Hindlimb muscle (tissue), 1 donor: ENCODE measurements around the gene EXOC7. TPM values are rescaled to one million over a fixed set of nuclear protein-coding genes. Genes with fewer than 3 reads are reported as not detected.
"Not testable (repeated sequence)": the region's sequence is repeated elsewhere in the genome, so short reads cannot be mapped to it uniquely, and the experiment has no call there.

Experiments used
- DNase-seq: peaks from one replicate; pipeline ENCODE4 v3.0.0-alpha.2; 2013
- polyA plus RNA-seq: library from polyadenylated mRNA; unstranded; fragments of 120-200 nt; gene quantifications from one replicate; pipeline ENCODE4 v1.2.1, GENCODE V29; 2013; ENCODE audit not compliant: insufficient read length

The EXOC7 gene
- polyA plus RNA-seq, 1 donor, result 84.2 TPM

GRCh38 chr17:76075364-76076145 is 28.0 kb downstream of the EXOC7 start:
- no peak for DNase-seq

DNA sequence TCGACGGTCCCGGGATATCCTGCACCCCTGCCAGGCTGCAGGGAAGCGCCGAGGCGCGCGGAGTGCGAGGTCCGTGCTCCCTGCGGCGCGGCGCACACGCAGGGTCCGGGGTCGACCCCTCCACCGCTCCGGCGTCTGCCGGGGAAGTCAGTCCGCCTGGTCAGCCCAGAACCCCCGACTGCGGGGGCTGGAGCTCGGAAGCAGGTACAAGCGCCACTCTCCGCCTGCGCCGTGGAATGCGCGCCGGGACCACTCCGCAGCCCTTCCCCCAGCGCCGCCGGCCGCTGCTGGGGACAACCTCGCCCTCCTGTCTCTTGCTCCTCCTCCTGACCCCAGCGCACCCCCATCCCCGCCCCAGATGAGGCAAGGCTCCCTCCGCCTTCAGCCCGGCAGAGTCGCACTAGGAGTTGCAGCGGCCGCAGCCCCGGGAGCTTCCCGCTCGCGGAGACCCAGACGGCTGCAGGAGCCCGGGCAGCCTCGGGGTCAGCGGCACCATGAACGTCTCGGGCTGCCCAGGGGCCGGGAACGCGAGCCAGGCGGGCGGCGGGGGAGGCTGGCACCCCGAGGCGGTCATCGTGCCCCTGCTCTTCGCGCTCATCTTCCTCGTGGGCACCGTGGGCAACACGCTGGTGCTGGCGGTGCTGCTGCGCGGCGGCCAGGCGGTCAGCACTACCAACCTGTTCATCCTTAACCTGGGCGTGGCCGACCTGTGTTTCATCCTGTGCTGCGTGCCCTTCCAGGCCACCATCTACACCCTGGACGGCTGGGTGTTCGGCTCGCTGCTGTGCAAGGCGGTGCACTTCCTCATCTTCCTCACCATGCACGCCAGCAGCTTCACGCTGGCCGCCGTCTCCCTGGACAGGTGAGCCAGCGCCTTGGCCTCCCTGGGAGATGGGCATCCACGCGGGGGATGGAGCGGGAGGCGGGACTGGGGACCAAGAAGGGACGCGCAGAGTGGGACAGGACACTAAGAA is 28.9 kb downstream of the EXOC7 start, which contains the start of gene GALR2:
GALR2 (plus strand) TSS at position 392 of the 974 bp plus-strand sequence; CDS start at position 495, 103 bp downstream.
- no peak for DNase-seq

DNA sequence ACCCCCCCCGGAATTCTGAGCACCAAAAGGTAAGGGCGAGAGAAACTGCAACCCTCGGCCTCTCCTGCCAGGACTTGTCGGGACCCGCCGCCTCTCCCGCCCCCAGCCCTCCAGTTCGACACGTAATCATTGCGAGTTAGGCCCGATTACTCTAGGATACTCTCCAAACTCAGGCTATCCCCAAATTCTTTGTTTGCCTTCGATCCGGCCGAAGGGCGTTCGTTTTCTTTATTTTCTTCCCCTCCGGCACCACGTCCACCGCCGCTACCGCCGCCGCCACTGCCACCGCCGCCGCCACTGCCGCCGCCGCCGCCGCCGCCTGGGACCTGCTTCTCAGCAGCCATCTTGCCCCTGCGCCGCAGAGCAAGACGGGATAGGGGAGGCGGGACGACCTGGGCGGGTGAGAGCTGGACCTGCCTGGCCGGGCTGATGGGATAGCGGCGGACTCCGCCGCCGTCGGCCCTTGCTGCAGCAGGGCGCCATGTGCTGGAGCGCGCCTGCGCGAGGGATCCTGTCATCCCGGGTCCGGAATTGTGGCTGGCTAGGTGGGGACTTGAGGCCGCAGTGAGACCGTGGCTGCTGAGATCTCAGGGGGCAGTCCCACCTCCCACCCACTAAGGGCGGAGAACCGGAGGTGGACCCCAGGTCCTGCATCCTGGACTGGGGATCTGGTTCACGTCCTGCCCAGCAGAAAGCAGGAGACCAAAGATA is 31.3 kb downstream of the EXOC7 start, which contains the start of gene SRP68:
SRP68 (minus strand) TSS at position 370 of the 711 bp plus-strand sequence; CDS start at position 344, 26 bp downstream.
- DNase-seq, result peak; percentile 92

DNA sequence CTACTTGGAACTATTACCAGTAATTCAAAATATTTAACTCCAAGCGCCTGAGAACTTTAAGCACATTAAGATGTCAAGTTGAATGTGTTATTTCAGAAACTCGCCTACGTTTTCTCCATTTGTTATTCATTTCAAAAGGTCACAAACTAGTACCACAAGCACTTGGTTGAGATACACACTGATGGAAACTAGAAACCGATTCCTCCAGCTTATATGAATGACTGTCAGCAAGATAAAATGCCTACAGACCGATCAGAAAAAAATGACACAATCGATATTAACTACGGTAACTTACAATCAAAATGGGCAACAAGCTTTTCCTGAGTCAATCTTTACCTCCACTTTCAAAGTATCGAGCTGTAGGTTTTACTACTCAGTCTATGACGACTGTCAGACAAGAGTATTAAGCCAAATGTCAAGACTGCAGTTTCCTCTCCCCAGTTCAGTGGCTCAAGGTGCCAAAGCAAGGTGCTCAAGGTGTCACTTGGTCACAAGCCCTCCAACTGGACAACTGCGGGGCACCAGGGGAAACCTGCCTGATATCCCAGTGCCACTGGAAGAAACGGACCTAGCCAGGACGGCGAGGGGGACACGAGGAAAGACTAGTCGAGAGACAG is 31.9 kb downstream of the EXOC7 start:
- no peak for DNase-seq

- DNase-seq, result no peak
Measured at GRCh38 chr17:76065775-76066174, 37.8 kb downstream of the EXOC7 start.

GRCh38 chr17:76063875-76064546 is 39.6 kb downstream of the EXOC7 start:
- DNase-seq, result no peak

DNA sequence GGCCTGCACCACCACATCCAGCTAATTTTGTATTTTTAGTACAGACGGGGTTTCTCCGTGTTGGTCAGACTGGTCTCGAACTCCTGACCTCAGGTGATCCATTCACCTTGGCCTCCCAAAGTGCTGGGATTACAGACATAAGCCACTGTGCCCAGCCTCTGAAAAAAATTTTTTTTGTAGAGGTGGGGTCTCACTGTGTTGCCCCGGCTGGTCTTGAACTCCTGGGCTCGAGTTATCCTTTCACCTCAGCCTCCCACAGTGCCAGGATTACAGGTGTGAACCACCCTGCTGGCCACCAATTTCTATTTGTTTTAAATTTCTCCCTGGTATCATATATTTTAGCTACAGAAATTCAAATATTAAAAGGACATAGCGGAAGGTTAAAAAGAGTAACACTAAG is 45.3 kb downstream of the EXOC7 start:
- not testable (repeated sequence) for DNase-seq

DNA sequence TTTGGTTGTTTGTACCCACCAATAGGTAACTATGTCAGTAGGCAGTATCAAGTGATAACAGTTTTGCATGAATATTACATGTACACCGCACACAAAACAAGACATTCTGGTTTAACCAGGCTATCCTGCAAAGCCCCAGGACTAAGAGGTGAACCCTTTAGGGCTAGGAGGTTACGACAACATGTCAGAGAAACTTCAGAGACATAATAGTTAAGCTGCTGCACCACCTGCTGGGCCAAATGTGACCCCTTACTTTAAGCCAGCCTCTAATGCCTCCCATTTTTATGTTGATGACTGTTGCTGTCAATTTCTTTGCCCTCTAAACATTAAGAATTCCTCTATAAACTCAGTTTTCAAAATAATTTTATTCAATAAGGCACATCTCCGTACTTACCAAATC is 46.7 kb downstream of the EXOC7 start:
- no peak for DNase-seq

DNA sequence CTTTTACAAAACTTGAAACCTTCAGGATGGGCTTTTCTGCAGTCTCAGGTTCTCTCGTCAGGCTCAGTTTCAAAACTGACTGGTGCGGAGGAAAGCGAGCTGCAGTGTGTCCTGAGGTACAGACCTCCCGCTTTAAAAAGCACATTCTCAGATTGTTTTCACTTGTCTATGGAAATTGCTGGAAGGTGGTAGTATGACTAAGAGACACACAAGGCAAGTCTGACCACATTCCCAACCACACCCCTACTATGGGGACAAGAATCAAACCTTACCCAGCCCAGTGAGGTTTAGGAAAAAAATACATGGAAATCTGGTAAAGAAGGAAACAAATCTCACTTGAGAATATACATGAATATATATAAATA is 49.5 kb downstream of the EXOC7 start:
- DNase-seq, result no peak

DNA sequence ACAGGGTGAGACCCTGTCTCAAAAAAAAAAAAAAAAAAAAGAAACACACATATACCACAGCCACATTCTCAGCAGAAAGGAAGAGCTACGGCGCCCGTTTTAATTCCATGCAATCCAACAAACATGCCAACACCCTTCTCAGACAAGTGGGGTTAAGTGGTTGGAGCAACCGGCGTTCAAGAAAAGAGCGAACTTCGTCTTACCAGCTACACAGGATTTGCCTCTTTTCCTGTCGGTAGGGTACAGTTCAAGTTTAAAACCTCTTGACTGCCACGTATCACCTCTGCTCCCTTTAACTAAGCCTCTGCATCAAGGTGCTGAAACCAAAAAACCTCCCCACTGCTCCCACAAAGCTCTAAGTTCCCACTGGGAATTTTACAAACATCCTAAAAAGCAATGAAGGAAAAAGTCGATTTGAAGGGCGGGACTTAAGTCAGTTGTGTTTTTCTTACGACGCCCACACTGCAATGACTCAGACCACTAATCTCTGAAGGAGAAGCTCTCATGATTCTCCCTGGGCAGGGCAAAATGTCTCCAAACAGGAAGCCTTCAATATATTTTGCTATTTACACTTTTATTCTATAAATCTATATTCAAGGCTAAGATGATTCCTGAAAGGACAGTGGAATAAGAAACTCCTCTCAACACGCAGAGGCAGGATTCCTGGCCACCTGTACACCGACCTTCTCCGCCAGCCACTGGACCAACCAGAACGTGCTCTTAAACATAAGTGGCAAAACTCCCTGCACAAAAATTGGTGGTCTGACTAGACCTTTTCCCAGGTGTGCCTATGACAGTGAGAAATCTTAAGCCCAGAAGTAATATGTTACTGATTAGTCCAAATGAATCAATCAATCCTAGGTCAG is 50.1 kb downstream of the EXOC7 start:
- DNase-seq, result no peak

GRCh38 chr17:76051561-76051960 is 52.0 kb downstream of the EXOC7 start:
- no peak for DNase-seq

- DNase-seq, result no peak
Measured at GRCh38 chr17:76050538-76051467, 52.8 kb downstream of the EXOC7 start.

GRCh38 chr17:76049836-76050537 is 53.6 kb downstream of the EXOC7 start:
- DNase-seq, result no peak

DNA sequence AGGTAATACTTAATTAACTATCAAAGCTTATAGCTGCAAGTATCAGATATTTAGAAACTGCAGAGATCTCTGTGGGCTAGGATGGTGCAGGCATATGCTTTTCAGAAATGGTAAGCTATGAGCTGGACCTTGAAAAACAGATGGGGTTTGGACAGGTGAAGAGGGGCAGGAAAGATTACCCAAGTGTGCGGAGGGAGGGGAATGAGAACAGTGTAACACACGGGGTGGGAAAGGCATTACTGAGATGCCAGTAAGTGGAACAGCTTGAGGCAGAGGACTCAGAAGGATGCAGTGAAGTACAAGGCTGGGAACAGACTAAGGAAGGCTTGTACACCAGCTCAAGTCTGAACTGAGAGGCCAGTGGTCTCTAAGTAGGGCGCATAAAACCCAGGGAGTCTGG is 54.3 kb downstream of the EXOC7 start:
- DNase-seq, result no peak

- no peak for DNase-seq
Measured at GRCh38 chr17:76048711-76049110, 54.9 kb downstream of the EXOC7 start.

DNA sequence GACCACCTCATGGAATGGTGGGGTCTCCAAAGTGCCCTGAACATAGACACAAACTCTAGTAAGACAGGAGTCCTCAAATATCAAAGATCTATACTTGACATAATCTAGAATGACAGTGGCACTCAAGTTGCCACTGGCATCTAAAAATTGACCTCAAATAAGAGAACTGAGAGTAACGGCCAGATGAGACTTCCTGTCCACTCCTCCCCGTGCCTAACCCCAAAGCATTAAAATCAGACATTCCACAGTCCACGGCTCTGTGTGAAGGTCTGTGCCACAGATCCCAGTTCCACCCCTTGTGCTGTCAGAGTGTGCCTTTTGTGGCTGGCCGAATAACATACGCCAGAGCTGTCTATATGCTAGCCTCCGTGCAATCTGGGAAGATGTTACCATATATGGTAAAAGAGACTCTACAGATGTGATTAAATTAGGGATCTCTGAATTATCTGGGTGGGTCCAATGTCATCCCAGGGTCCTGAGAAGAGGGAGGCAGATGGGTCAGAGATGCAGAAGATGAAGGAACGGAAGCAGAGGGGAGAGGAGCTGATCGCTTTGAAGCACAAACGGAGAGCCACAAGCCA is 55.5 kb downstream of the EXOC7 start:
- no peak for DNase-seq

GRCh38 chr17:76046064-76046463 is 57.5 kb downstream of the EXOC7 start:
- no peak for DNase-seq

DNA sequence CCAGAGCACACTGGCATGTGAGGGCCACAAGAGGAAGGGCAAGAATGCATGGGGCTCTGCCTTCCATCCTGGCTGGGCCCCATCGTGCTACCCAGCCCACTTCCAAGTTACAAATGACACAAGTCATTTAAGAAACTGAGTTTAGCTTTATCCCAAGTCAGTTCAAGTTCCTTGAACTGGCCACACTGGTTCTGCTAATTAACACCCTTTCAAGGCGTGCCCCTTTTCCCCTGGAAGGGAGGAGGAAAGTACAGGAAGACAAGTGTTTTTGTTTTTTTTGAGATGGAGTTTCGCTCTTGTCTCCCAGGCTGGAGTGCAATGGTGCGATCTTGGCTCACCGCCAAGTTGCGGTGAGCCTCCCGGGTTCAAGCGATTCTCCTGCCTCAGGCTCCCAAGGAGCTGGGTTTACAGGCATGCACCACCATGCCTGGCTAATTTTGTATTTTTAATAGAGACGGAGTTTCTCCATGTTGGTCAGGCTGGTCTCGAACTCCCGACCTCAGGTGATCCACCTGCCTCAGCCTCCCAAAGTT is 59.0 kb downstream of the EXOC7 start:
- not testable (repeated sequence) for DNase-seq
